ENCODE results near the gene DYSF.

Gene DYSF

GRCh38 chr2:71466301-71467179 is 13.2 kb downstream of the DYSF start:
- TF ChIP-seq TAF1 (IDR thresholded peaks at IDR 0.05; ENCODE audit: borderline replicate concordance, low read depth, low read length) (no peak), POLR2A (IDR thresholded peaks at IDR 0.05; ENCODE audit: low read depth, low read length) (no peak), POLR2AphosphoS5 (IDR thresholded peaks at IDR 0.05; ENCODE audit: low read depth, low read length) (no peak)
- DNase-seq (ENCODE audit: insufficient read length) (no peak), FAIRE-seq (no peak)

- no peak for FAIRE-seq
These were observed 13.9 kb downstream of the DYSF start for GRCh38 chr2:71467180-71467815.

GRCh38 chr2:71468279-71469015 is 15.1 kb downstream of the DYSF start:
- DNase-seq (ENCODE audit: insufficient read length) = no peak
- FAIRE-seq = no peak
- TF ChIP-seq POLR2A (IDR thresholded peaks at IDR 0.05; ENCODE audit: low read depth, low read length) = no peak
- TF ChIP-seq TAF1 (IDR thresholded peaks at IDR 0.05; ENCODE audit: borderline replicate concordance, low read depth, low read length) = no peak
- TF ChIP-seq POLR2AphosphoS5 (IDR thresholded peaks at IDR 0.05; ENCODE audit: low read depth, low read length) = no peak

More at GRCh38 chr2:71467180-71467815, 13.9 kb downstream of the DYSF start:
- no peak for TF ChIP-seq POLR2AphosphoS5 (IDR thresholded peaks at IDR 0.05; ENCODE audit: low read depth, low read length)
- no peak for TF ChIP-seq TAF1 (IDR thresholded peaks at IDR 0.05; ENCODE audit: borderline replicate concordance, low read depth, low read length)
- TF ChIP-seq POLR2A (IDR thresholded peaks at IDR 0.05; ENCODE audit: low read depth, low read length) = no peak
- no peak for DNase-seq (ENCODE audit: insufficient read length)

- FAIRE-seq (no peak), DNase-seq (ENCODE audit: insufficient read length) (no peak)
- no peak for TF ChIP-seq POLR2AphosphoS5 (IDR thresholded peaks at IDR 0.05; ENCODE audit: low read depth, low read length)
- TF ChIP-seq POLR2A (IDR thresholded peaks at IDR 0.05; ENCODE audit: low read depth, low read length) = no peak
- TF ChIP-seq TAF1 (IDR thresholded peaks at IDR 0.05; ENCODE audit: borderline replicate concordance, low read depth, low read length) = no peak
These were observed 16.3 kb downstream of the DYSF start for GRCh38 chr2:71469403-71470398.

GRCh38 chr2:71471276-71471675 is 17.9 kb downstream of the DYSF start:
- TF ChIP-seq POLR2AphosphoS5 (IDR thresholded peaks at IDR 0.05; ENCODE audit: low read depth, low read length) (no peak), TAF1 (IDR thresholded peaks at IDR 0.05; ENCODE audit: borderline replicate concordance, low read depth, low read length) (no peak), POLR2A (IDR thresholded peaks at IDR 0.05; ENCODE audit: low read depth, low read length) (no peak)
- no peak for DNase-seq (ENCODE audit: insufficient read length)
- no peak for FAIRE-seq

- no peak for DNase-seq (ENCODE audit: insufficient read length)
- TF ChIP-seq POLR2A (IDR thresholded peaks at IDR 0.05; ENCODE audit: low read depth, low read length) = no peak
- TF ChIP-seq TAF1 (IDR thresholded peaks at IDR 0.05; ENCODE audit: borderline replicate concordance, low read depth, low read length) = no peak
- TF ChIP-seq POLR2AphosphoS5 (IDR thresholded peaks at IDR 0.05; ENCODE audit: low read depth, low read length) = no peak
- FAIRE-seq = no peak
These were observed 18.7 kb downstream of the DYSF start for GRCh38 chr2:71472019-71472418.

- DNase-seq (ENCODE audit: insufficient read length) = no peak
- FAIRE-seq = no peak
- TF ChIP-seq POLR2AphosphoS5 (IDR thresholded peaks at IDR 0.05; ENCODE audit: low read depth, low read length) = no peak
- TF ChIP-seq POLR2A (IDR thresholded peaks at IDR 0.05; ENCODE audit: low read depth, low read length) = no peak
- TF ChIP-seq TAF1 (IDR thresholded peaks at IDR 0.05; ENCODE audit: borderline replicate concordance, low read depth, low read length) = no peak
These were observed 20.1 kb downstream of the DYSF start for GRCh38 chr2:71473346-71474031.

- DNase-seq (ENCODE audit: insufficient read length) (no peak), FAIRE-seq (no peak)
- TF ChIP-seq POLR2AphosphoS5 (IDR thresholded peaks at IDR 0.05; ENCODE audit: low read depth, low read length) (no peak), TAF1 (IDR thresholded peaks at IDR 0.05; ENCODE audit: borderline replicate concordance, low read depth, low read length) (no peak), POLR2A (IDR thresholded peaks at IDR 0.05; ENCODE audit: low read depth, low read length) (no peak)
These were observed 20.9 kb downstream of the DYSF start for GRCh38 chr2:71474116-71474743.

- DNase-seq (ENCODE audit: insufficient read length) (no peak), FAIRE-seq (no peak)
- no peak for TF ChIP-seq TAF1 (IDR thresholded peaks at IDR 0.05; ENCODE audit: borderline replicate concordance, low read depth, low read length)
- TF ChIP-seq POLR2AphosphoS5 (IDR thresholded peaks at IDR 0.05; ENCODE audit: low read depth, low read length) = no peak
- no peak for TF ChIP-seq POLR2A (IDR thresholded peaks at IDR 0.05; ENCODE audit: low read depth, low read length)
These were observed 21.5 kb downstream of the DYSF start for GRCh38 chr2:71474744-71475397.
